ENCODE data around the gene DNAAF1.

DNA sequence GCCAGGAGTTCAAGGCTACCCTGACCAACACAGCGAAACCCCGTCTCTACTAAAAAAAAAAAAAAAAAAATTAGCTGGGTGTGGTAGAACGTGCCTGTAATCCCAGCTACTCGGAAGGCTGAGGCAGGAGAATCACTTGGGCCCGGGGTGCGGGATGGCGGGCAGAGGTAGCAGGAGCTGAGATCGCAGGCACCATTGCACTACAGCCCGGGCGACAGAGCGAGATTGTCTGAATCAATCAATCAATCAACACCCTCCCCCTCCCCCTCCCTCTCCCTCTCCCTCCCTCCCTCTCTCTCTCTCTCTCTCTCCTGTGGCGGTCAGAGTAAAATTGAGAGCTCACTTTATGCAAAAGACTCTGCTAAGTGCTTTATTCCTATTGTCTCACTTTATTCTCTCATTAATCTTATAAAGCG, 1.3 kb upstream of the DNAAF1 start:
- no peak for TF ChIP-seq POLR2A (IDR thresholded peaks at IDR 0.05; ENCODE audit: control extremely low read depth in 1 of 2, low read depth in 2 of 2, low read length in 2 of 2)
- TF ChIP-seq, protein P1, sequence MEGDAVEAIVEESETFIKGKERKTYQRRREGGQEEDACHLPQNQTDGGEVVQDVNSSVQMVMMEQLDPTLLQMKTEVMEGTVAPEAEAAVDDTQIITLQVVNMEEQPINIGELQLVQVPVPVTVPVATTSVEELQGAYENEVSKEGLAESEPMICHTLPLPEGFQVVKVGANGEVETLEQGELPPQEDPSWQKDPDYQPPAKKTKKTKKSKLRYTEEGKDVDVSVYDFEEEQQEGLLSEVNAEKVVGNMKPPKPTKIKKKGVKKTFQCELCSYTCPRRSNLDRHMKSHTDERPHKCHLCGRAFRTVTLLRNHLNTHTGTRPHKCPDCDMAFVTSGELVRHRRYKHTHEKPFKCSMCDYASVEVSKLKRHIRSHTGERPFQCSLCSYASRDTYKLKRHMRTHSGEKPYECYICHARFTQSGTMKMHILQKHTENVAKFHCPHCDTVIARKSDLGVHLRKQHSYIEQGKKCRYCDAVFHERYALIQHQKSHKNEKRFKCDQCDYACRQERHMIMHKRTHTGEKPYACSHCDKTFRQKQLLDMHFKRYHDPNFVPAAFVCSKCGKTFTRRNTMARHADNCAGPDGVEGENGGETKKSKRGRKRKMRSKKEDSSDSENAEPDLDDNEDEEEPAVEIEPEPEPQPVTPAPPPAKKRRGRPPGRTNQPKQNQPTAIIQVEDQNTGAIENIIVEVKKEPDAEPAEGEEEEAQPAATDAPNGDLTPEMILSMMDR (IDR thresholded peaks at IDR 0.05; ENCODE audit: control extremely low read depth in 1 of 3, insufficient read depth in 1 of 3, low read depth in 1 of 3, low read length in 3 of 3): no peak
- no peak for TF ChIP-seq NRF1 (IDR thresholded peaks at IDR 0.05; ENCODE audit: low read depth, low read length)

Data from H1 (cell line).